Measurements from ENCODE around the gene KRT16. TPM values are rescaled to one million over a fixed set of nuclear protein-coding genes. Genes with fewer than 3 reads are reported as not detected.

KRT16 gene
- total RNA-seq, 1 experiment from 2014 or later = not detected

GRCh38 chr17:41649923-41650519 is 37.5 kb upstream of the KRT16 start:
- Histone ChIP-seq H3T11ph (ENCODE audit: low read length) (no peak overlapping the region), H2BK5ac (ENCODE audit: insufficient read length, low read length) (no peak overlapping the region), H3K9me3 (ENCODE audit: control insufficient read depth, low read depth, low read length) (no peaks in the 10 kb centered on the region), H3K79me1 (ENCODE audit: insufficient read depth, low read depth, low read length, poor library complexity, severe bottlenecking) (no peaks in the 10 kb centered on the region), H2AK5ac (ENCODE audit: insufficient read length, low read length) (no peak overlapping the region), H2AFZ (ENCODE audit: low read length) (no peak overlapping the region), H2BK20ac (ENCODE audit: low read depth, low read length, poor library complexity, severe bottlenecking) (no peak overlapping the region), H3K4me1 (ENCODE audit: insufficient read depth, low read length) (no peaks in the 10 kb centered on the region), H2BK15ac (ENCODE audit: low read depth, low read length) (no peak overlapping the region), H3K18ac (ENCODE audit: insufficient read length, low read depth, low read length) (no peak overlapping the region), H3K23ac (ENCODE audit: insufficient read length, low read depth, low read length) (no peak overlapping the region), H3K14ac (ENCODE audit: insufficient read depth, low read length) (no peak overlapping the region), H4K5ac (ENCODE audit: insufficient read length, low read depth, low read length) (no peak overlapping the region), H2BK12ac (ENCODE audit: insufficient read length, low read depth, low read length) (no peak overlapping the region), H3K27me3 (ENCODE audit: insufficient read depth, low read length) (no peaks in the 10 kb centered on the region), H2BK120ac (ENCODE audit: low read depth, low read length, poor library complexity, severe bottlenecking) (no peak overlapping the region), H3K23me2 (ENCODE audit: insufficient read length, low read depth, low read length, poor library complexity, severe bottlenecking) (peaks cover 7% of the 10 kb centered on the region), H3K4ac (ENCODE audit: low read depth, low read length) (no peak overlapping the region), H3K4me2 (ENCODE audit: insufficient read depth, insufficient read length, low read length) (no peak overlapping the region), H3K9ac (ENCODE audit: extremely low read depth, insufficient read length, low read length) (no peak overlapping the region), H3K27ac (ENCODE audit: insufficient read length, low read depth, low read length) (no peak overlapping the region), H4K20me1 (ENCODE audit: control insufficient read depth, insufficient read depth, insufficient read length) (no peaks in the 10 kb centered on the region), H4K8ac (replicated peaks; ENCODE audit: insufficient read length, low read depth, low read length) (no peak overlapping the region), H3K56ac (ENCODE audit: insufficient read length, low read depth, low read length) (no peak overlapping the region), H3K79me2 (ENCODE audit: insufficient read depth, low read length) (no peaks in the 10 kb centered on the region), H4K91ac (ENCODE audit: insufficient read length, low read depth, low read length) (no peak overlapping the region)
- DNase-seq = no peak
- 100% methylated on average over 2 of the region's 10 CpGs for WGBS (ENCODE audit: extremely low coverage, insufficient read length, low lambda C conversion rate)
- no peak overlapping the region for H3K27ac Mint-ChIP-seq
- H3K4me3 Mint-ChIP-seq = no peak overlapping the region
- no peak for TF ChIP-seq CTCF (conservative IDR thresholded peaks at IDR 0.05)
- peaks cover 3% of the 10 kb centered on the region for H3K27me3 Mint-ChIP-seq (ENCODE audit: low read depth)
- H3K4me1 Mint-ChIP-seq = peaks cover 9 to 14% of the 10 kb centered on the region in 2 experiments
- H3K9me3 Mint-ChIP-seq = no peaks in the 10 kb centered on the region
- H3K36me3 Mint-ChIP-seq (ENCODE audit: insufficient read depth in 1 of 3, low read depth in 3 of 3) = no peaks in the 10 kb centered on the region; a peak in 1 of 7 replicates
